Nucleus accumbens (tissue), 56 donors: Measurements from ENCODE around the gene CCR1.
"Not testable (repeated sequence)": the region's sequence is repeated elsewhere in the genome, so short reads cannot be mapped to it uniquely, and the experiment has no call there.

Experiments used
- DNase-seq, 56 donors: peaks; one replicate each; lab custom pipeline; 2025; lab: John Stamatoyannopoulos, UW

The CCR1 gene

GRCh38 chr3:46184469-46184868 is 23.6 kb downstream of the CCR1 start:
- no peak for DNase-seq

GRCh38 chr3:46183330-46183729 is 24.8 kb downstream of the CCR1 start:
- no peak for DNase-seq

GRCh38 chr3:46168583-46169345 is 39.3 kb downstream of the CCR1 start:
- no peak for DNase-seq

- DNase-seq: no peak
Observed at GRCh38 chr3:46163556-46164041, 44.5 kb downstream of the CCR1 start.

- no peak for DNase-seq
Observed at GRCh38 chr3:46162975-46163555, 45.0 kb downstream of the CCR1 start.

GRCh38 chr3:46157685-46158084 is 50.4 kb downstream of the CCR1 start:
- not testable (repeated sequence) for DNase-seq

- no peak for DNase-seq
Observed at GRCh38 chr3:46154311-46154710, 53.8 kb downstream of the CCR1 start.
